Measurements from ENCODE around the gene ZNF710.
"Not testable (repeated sequence)": the region's sequence is repeated elsewhere in the genome, so short reads cannot be mapped to it uniquely, and the experiment has no call there.

- TF ChIP-seq ZNF436 (CRISPR knock-in tag; IDR thresholded peaks at IDR 0.05); NRF1 (conservative IDR thresholded peaks at IDR 0.05 in 1 of 2, IDR thresholded peaks at IDR 0.05 in 1 of 2): not testable (repeated sequence)
- TF ChIP-seq, protein P1, sequence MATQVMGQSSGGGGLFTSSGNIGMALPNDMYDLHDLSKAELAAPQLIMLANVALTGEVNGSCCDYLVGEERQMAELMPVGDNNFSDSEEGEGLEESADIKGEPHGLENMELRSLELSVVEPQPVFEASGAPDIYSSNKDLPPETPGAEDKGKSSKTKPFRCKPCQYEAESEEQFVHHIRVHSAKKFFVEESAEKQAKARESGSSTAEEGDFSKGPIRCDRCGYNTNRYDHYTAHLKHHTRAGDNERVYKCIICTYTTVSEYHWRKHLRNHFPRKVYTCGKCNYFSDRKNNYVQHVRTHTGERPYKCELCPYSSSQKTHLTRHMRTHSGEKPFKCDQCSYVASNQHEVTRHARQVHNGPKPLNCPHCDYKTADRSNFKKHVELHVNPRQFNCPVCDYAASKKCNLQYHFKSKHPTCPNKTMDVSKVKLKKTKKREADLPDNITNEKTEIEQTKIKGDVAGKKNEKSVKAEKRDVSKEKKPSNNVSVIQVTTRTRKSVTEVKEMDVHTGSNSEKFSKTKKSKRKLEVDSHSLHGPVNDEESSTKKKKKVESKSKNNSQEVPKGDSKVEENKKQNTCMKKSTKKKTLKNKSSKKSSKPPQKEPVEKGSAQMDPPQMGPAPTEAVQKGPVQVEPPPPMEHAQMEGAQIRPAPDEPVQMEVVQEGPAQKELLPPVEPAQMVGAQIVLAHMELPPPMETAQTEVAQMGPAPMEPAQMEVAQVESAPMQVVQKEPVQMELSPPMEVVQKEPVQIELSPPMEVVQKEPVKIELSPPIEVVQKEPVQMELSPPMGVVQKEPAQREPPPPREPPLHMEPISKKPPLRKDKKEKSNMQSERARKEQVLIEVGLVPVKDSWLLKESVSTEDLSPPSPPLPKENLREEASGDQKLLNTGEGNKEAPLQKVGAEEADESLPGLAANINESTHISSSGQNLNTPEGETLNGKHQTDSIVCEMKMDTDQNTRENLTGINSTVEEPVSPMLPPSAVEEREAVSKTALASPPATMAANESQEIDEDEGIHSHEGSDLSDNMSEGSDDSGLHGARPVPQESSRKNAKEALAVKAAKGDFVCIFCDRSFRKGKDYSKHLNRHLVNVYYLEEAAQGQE (IDR thresholded peaks at IDR 0.05; ENCODE audit: borderline replicate concordance) = not testable (repeated sequence)
- TF ChIP-seq, protein P1 (CRISPR knock-in tag; IDR thresholded peaks at IDR 0.05; ENCODE audit: low read depth) = not testable (repeated sequence)
- TF ChIP-seq, protein P2, sequence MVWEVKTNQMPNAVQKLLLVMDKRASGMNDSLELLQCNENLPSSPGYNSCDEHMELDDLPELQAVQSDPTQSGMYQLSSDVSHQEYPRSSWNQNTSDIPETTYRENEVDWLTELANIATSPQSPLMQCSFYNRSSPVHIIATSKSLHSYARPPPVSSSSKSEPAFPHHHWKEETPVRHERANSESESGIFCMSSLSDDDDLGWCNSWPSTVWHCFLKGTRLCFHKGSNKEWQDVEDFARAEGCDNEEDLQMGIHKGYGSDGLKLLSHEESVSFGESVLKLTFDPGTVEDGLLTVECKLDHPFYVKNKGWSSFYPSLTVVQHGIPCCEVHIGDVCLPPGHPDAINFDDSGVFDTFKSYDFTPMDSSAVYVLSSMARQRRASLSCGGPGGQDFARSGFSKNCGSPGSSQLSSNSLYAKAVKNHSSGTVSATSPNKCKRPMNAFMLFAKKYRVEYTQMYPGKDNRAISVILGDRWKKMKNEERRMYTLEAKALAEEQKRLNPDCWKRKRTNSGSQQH (CRISPR knock-in tag; IDR thresholded peaks at IDR 0.05) = not testable (repeated sequence)
Observed at GRCh38 chr15:90109163-90109751, 108.1 kb downstream of the ZNF710 start.

Measured in K562 (cell line).